ENCODE results near the gene TUBGCP6.
"Not testable (repeated sequence)": the region's sequence is repeated elsewhere in the genome, so short reads cannot be mapped to it uniquely, and the experiment has no call there.

The TUBGCP6 gene

GRCh38 chr22:50213263-50213662, 31.6 kb downstream of the TUBGCP6 start:
- no peak for DNase-seq (ENCODE audit: low read depth in 2 of 2)

GRCh38 chr22:50211147-50211546, 33.7 kb downstream of the TUBGCP6 start:
- no peak for DNase-seq (ENCODE audit: low read depth in 2 of 2)

- no peak for DNase-seq (ENCODE audit: low read depth in 2 of 2)
Observed at GRCh38 chr22:50210378-50211139, 34.3 kb downstream of the TUBGCP6 start.

- no peak for DNase-seq (ENCODE audit: low read depth in 2 of 2)
Observed at GRCh38 chr22:50209893-50210292, 34.9 kb downstream of the TUBGCP6 start.

- DNase-seq (ENCODE audit: low read depth in 2 of 2), result no peak
Observed at GRCh38 chr22:50208939-50209892, 35.6 kb downstream of the TUBGCP6 start.

GRCh38 chr22:50208430-50208938, 36.3 kb downstream of the TUBGCP6 start:
- DNase-seq (ENCODE audit: low read depth in 2 of 2), result no peak

GRCh38 chr22:50207383-50208140, 37.3 kb downstream of the TUBGCP6 start:
- DNase-seq (ENCODE audit: low read depth in 2 of 2), result no peak

GRCh38 chr22:50206599-50206998, 38.2 kb downstream of the TUBGCP6 start:
- no peak for DNase-seq (ENCODE audit: low read depth in 2 of 2)

GRCh38 chr22:50205781-50206569, 38.8 kb downstream of the TUBGCP6 start:
- no peak for DNase-seq (ENCODE audit: low read depth in 2 of 2)

- DNase-seq (ENCODE audit: low read depth in 2 of 2), result not testable (repeated sequence)
Observed at GRCh38 chr22:50204998-50205397, 39.8 kb downstream of the TUBGCP6 start.

GRCh38 chr22:50204571-50204970, 40.3 kb downstream of the TUBGCP6 start:
- no peak for DNase-seq (ENCODE audit: low read depth in 2 of 2)

- no peak for DNase-seq (ENCODE audit: low read depth in 2 of 2)
Observed at GRCh38 chr22:50203288-50203687, 41.5 kb downstream of the TUBGCP6 start.

- no peak for DNase-seq (ENCODE audit: low read depth in 2 of 2)
Observed at GRCh38 chr22:50202130-50202666, 42.6 kb downstream of the TUBGCP6 start.

- DNase-seq (ENCODE audit: low read depth in 2 of 2), result no peak
Observed at GRCh38 chr22:50201191-50202129, 43.4 kb downstream of the TUBGCP6 start.

- peak; percentile 88 to 92 for DNase-seq (ENCODE audit: low read depth in 2 of 2)
Observed at GRCh38 chr22:50200461-50201190, 44.2 kb downstream of the TUBGCP6 start, which contains the start of gene SELENOO. SELENOO (plus strand) TSS chr22:50201011; CDS start chr22:50201037, 26 bp downstream.

- no peak for DNase-seq (ENCODE audit: low read depth in 2 of 2)
Observed at GRCh38 chr22:50199829-50200460, 44.9 kb downstream of the TUBGCP6 start.

- DNase-seq (ENCODE audit: low read depth in 2 of 2), result no peak
Observed at GRCh38 chr22:50199251-50199721, 45.5 kb downstream of the TUBGCP6 start.

GRCh38 chr22:50198624-50199017, 46.2 kb downstream of the TUBGCP6 start:
- no peak for DNase-seq (ENCODE audit: low read depth in 2 of 2)
